A673 (cell line): ENCODE results near the gene PLA2G6.

Experiments used
- CTCF ChIP-seq: fragments of 300-800, 200-600 bp; sonication (generic); conservative IDR thresholded peaks from 2 replicates; pipeline ENCODE4 v1.5.1; 2017; ENCODE audit warnings: low read depth, mild to moderate bottlenecking, antibody characterized with exemption, low read length, moderate library complexity, mixed read lengths
- EZH2 ChIP-seq: fragments of 200-600 bp; sonication (generic); IDR thresholded peaks from 2 replicates; pipeline ENCODE4 v1.6.1; 2017; ENCODE audit warnings: borderline replicate concordance, low read depth, mild to moderate bottlenecking, mixed read lengths, antibody characterized with exemption, low read length; ENCODE audit not compliant: poor library complexity, severe bottlenecking

GRCh38 chr22:38120359-38121110 is 61.1 kb downstream of the PLA2G6 start:
- no peak for TF ChIP-seq CTCF
- TF ChIP-seq EZH2, result no peak
